OCI-M2 (cell line): ENCODE measurements around the gene TNFRSF1A.
"Not testable (repeated sequence)": the region's sequence is repeated elsewhere in the genome, so short reads cannot be mapped to it uniquely, and the experiment has no call there.

Experiments used
- DNase-seq: peaks from one replicate; lab custom pipeline; 2025; ENCODE audit not compliant: unreplicated experiment; lab: John Stamatoyannopoulos, UW

The TNFRSF1A gene

GRCh38 chr12:6338536-6338935 lies 3.3 kb downstream of the TNFRSF1A start:
- DNase-seq = not testable (repeated sequence)

- no peak for DNase-seq
Observed at GRCh38 chr12:6337958-6338433, 3.9 kb downstream of the TNFRSF1A start.

GRCh38 chr12:6336889-6337853 lies 4.7 kb downstream of the TNFRSF1A start:
- no peak for DNase-seq

GRCh38 chr12:6336079-6336888 lies 5.6 kb downstream of the TNFRSF1A start:
- DNase-seq = peak; percentile 87

- no peak for DNase-seq
Observed at GRCh38 chr12:6335451-6336078, 6.3 kb downstream of the TNFRSF1A start.

GRCh38 chr12:6334940-6335450 lies 6.9 kb downstream of the TNFRSF1A start:
- DNase-seq = no peak

- no peak for DNase-seq
Observed at GRCh38 chr12:6334359-6334758, 7.5 kb downstream of the TNFRSF1A start.

GRCh38 chr12:6333566-6333965 lies 8.3 kb downstream of the TNFRSF1A start:
- DNase-seq = no peak

GRCh38 chr12:6333029-6333428 lies 8.8 kb downstream of the TNFRSF1A start:
- no peak for DNase-seq

- DNase-seq = no peak
Observed at GRCh38 chr12:6332459-6332858, 9.4 kb downstream of the TNFRSF1A start.

GRCh38 chr12:6330999-6331714 lies 10.7 kb downstream of the TNFRSF1A start:
- no peak for DNase-seq

- DNase-seq = no peak
Observed at GRCh38 chr12:6330192-6330591, 11.7 kb downstream of the TNFRSF1A start.

GRCh38 chr12:6329703-6330064 lies 12.2 kb downstream of the TNFRSF1A start:
- no peak for DNase-seq

- no peak for DNase-seq
Observed at GRCh38 chr12:6328945-6329702, 12.8 kb downstream of the TNFRSF1A start.

- DNase-seq = no peak
Observed at GRCh38 chr12:6328045-6328779, 13.7 kb downstream of the TNFRSF1A start.

- DNase-seq = no peak
Observed at GRCh38 chr12:6327229-6328041, 14.4 kb downstream of the TNFRSF1A start.

- DNase-seq = no peak
Observed at GRCh38 chr12:6326316-6327228, 15.3 kb downstream of the TNFRSF1A start.
